ENCODE results near the gene TBC1D8. TPM values are rescaled to one million over a fixed set of nuclear protein-coding genes. Genes with fewer than 3 reads are reported as not detected.

Gene TBC1D8
- total and polyA plus RNA-seq, 2 of the 13 experiments (the other 11 are each of a cell fraction or from before 2014, with no cell fraction given), result 45.1 to 95.4 TPM

DNA sequence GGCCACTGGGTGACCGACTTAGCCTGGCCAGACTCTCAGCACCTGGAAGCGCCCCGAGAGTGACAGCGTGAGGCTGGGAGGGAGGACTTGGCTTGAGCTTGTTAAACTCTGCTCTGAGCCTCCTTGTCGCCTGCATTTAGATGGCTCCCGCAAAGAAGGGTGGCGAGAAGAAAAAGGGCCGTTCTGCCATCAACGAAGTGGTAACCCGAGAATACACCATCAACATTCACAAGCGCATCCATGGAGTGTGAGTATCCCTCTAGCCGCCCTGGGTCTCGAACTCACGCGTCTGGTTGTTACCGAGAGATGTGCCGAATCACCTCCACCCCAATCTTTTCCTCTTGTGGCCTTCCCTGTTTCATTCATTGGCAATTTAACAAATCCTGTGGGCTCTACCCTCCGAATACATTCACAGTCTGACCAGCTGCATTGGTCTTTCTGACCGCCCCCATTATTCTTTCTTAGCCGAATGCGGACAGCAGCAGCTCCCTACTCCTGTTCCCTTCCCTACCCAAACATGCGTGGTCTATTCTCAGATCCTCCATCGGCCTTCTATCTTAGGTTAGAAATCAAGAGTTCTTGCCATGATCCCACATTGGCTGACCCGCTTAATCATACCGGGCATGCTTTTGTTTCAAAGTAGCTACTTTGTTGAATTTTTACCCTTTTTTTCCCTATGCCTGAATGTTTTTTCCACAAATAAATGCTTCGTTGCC, 148.5 kb downstream of the TBC1D8 start:
- H3K9me3 ChIP-seq (ENCODE audit: low read length), result no peaks in the 10 kb centered on the region
- H3K4me3 ChIP-seq (replicated peaks in 1 of 3; ENCODE audit: insufficient read depth in 1 of 3, low read depth in 2 of 3, low read length in 3 of 3), result peak overlapping the region; percentile 81 to 96 (median 91)
- H4K20me1 ChIP-seq (ENCODE audit: insufficient read depth, low read length), result peaks cover 53% of the 10 kb centered on the region
- DNase-seq (ENCODE audit: low spot score) (peak; percentile 17), ATAC-seq (peak; percentile 4), FAIRE-seq (no peak)
- peak overlapping the region; percentile 91 for H3K4me2 ChIP-seq (ENCODE audit: low read depth, low read length)
- WGBS (ENCODE audit: low lambda C conversion rate), result under 1% methylated on average over 26 of the region's 26 CpGs
- ChIA-PET POLR2A (interaction anchor here (0.9 to 3.1 kb wide), 33 partner anchors 10 to 440 kb away, joined by 3 to 41 read pairs (median 4); partner anchors contain the start of genes PDCL3 and TBC1D8), CTCF (ENCODE audit: low intra/inter-chr PET ratio, low total read pairs) (no interaction called here)
- peaks cover 23 to 45% of the 10 kb centered on the region in 2 experiments for H3K36me3 ChIP-seq (replicated peaks in 1 of 2; ENCODE audit: control insufficient read depth in 1 of 2, insufficient read depth in 2 of 2, low read length in 2 of 2)
- H3K27me3 ChIP-seq (ENCODE audit: control insufficient read depth in 1 of 2, insufficient read depth in 2 of 2, low read length in 2 of 2), result no peaks in the 10 kb centered on the region; a peak in 1 of 5 replicates
- in situ Hi-C loops (cut with HindIII; ENCODE audit: extremely low pct_ligation_motif_present, low pct_unique_long_range_greater_than_20kb) (no loop called here), intact Hi-C loops (cut with micrococcal nuclease; ENCODE audit: unreplicated experiment) (no loop called here)
- peak overlapping the region; percentile 79 for H3K27ac ChIP-seq (ENCODE audit: extremely low read length, insufficient read depth, low read length)
- peaks cover 43% of the 10 kb centered on the region for H3K4me1 ChIP-seq (ENCODE audit: insufficient read depth, low read length)
- peak overlapping the region; percentile 97 for H3K9ac ChIP-seq (ENCODE audit: insufficient read depth, low read depth, low read length)
- H2AFZ ChIP-seq (ENCODE audit: low read length), result no peak overlapping the region
- BruUV-seq (replicated peaks), result TSS peak; percentile 62
- peaks cover 39% of the 10 kb centered on the region for H3K79me2 ChIP-seq (ENCODE audit: insufficient read depth, low read length)
- no peak for TF ChIP-seq ZNF343 (CRISPR knock-in tag; IDR thresholded peaks at IDR 0.05)
- TF ChIP-seq SMAD9 (CRISPR knock-in tag; IDR thresholded peaks at IDR 0.05), result no peak
- no peak for TF ChIP-seq RNF219 (CRISPR knock-in tag; IDR thresholded peaks at IDR 0.05)
- TF ChIP-seq RBM39 (IDR thresholded peaks at IDR 0.05; ENCODE audit: low read depth, low read length, poor library complexity, severe bottlenecking), result peak; percentile 4
- no peak for TF ChIP-seq HHEX (CRISPR knock-in tag; IDR thresholded peaks at IDR 0.05)
- TF ChIP-seq THRA (CRISPR knock-in tag; IDR thresholded peaks at IDR 0.05; ENCODE audit: borderline replicate concordance), result no peak
- TF ChIP-seq NR2C2 (CRISPR knock-in tag; IDR thresholded peaks at IDR 0.05; ENCODE audit: borderline replicate concordance), result no peak
- TF ChIP-seq ZBTB10 (CRISPR knock-in tag; IDR thresholded peaks at IDR 0.05; ENCODE audit: borderline replicate concordance), result no peak
- peak; percentile 4; the same call in 1 of the 2 replicates for TF ChIP-seq ZNF256 (CRISPR knock-in tag; conservative IDR thresholded peaks at IDR 0.05)
- no peak for TF ChIP-seq ZNF121 (CRISPR knock-in tag; IDR thresholded peaks at IDR 0.05)
- TF ChIP-seq RFX3 (CRISPR knock-in tag; IDR thresholded peaks at IDR 0.05), result no peak
- TF ChIP-seq HNRNPL (IDR thresholded peaks at IDR 0.05; ENCODE audit: low read depth, low read length), result no peak
- no peak; the same call in 1 of the 2 replicates for TF ChIP-seq KAT7 (CRISPR knock-in tag; IDR thresholded peaks at IDR 0.05; ENCODE audit: borderline replicate concordance)
- no peak for TF ChIP-seq ETS1 (CRISPR knock-in tag; IDR thresholded peaks at IDR 0.05)
- no peak for TF ChIP-seq ZNF747 (CRISPR knock-in tag; IDR thresholded peaks at IDR 0.05; ENCODE audit: borderline replicate concordance)
- TF ChIP-seq ZNF367 (CRISPR knock-in tag; IDR thresholded peaks at IDR 0.05; ENCODE audit: borderline replicate concordance), result 0 out of 2 replicates have a peak, but pooled peaks have one; percentile 7
- no peak for TF ChIP-seq ZNF282 (IDR thresholded peaks at IDR 0.05; ENCODE audit: partially characterized antibody)

All from HepG2 (cell line).